Activated T-helper 17 cell treated with anti-CD3 and anti-CD28 coated beads, Interleukin-2, amount 50 U/mL, for 72 hours (primary cell): ENCODE data around the gene POMP. TPM values are rescaled to one million over a fixed set of nuclear protein-coding genes. Genes with fewer than 3 reads are reported as not detected.
"Not testable (repeated sequence)": the region's sequence is repeated elsewhere in the genome, so short reads cannot be mapped to it uniquely, and the experiment has no call there.

Source experiments
- ATAC-seq: fragments of 150-1000 bp; cut with Tn5 transposase; replicated peaks from 2 replicates; pipeline ENCODE4 v1.10.0; 2021; ENCODE audit warnings: mild to moderate bottlenecking, moderate library complexity
- H3K27ac Mint-ChIP-seq: one replicate; pipeline ENCODE4 v1.8.0; 2022; ENCODE audit warnings: mixed read lengths
- H3K27me3 Mint-ChIP-seq: one replicate; pipeline ENCODE4 v1.8.0; 2022; ENCODE audit warnings: mixed read lengths
- H3K36me3 Mint-ChIP-seq: one replicate; pipeline ENCODE4 v1.8.0; 2022; ENCODE audit warnings: low read depth, mild to moderate bottlenecking, mixed read lengths
- H3K4me1 Mint-ChIP-seq: one replicate; pipeline ENCODE4 v1.8.0; 2022; ENCODE audit warnings: mixed read lengths
- H3K4me3 Mint-ChIP-seq: one replicate; pipeline ENCODE4 v1.8.0; 2022; ENCODE audit warnings: mild to moderate bottlenecking, mixed read lengths
- H3K9me3 Mint-ChIP-seq: one replicate; pipeline ENCODE4 v1.8.0; 2022; ENCODE audit warnings: mixed read lengths
- total RNA-seq, 2 donors: library from RNA; stranded (reverse); gene quantifications; one replicate each; pipeline ENCODE4 v1.2.3, GENCODE V29; 2022

POMP gene
- total RNA-seq, 2 donors from 2014 or later: 71.3 to 101 TPM

DNA sequence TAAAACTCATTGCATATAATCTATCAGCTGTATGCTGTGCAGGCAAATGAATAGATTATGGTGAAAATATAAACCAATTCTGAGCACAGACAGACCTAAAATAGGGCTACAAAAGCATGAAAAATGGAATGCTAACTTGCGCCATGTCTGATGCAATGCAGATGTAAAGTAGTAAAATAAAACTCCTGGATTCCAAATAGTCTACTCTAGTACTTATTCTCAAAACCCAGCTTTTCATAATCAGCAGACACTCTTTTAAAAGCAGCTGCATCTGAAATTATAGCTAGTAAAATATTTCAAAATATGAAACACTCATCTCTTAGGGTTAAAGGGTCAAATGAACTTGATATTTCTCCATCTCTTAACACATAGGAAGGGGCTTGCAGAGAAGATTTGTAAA lies 4.7 kb upstream of the POMP start:
- H3K4me1 Mint-ChIP-seq: peaks cover 25% of the 10 kb centered on the region
- H3K4me3 Mint-ChIP-seq: no peak overlapping the region
- H3K27ac Mint-ChIP-seq: no peak overlapping the region
- H3K27me3 Mint-ChIP-seq: no peaks in the 10 kb centered on the region
- ATAC-seq: no peak
- H3K9me3 Mint-ChIP-seq: no peaks in the 10 kb centered on the region
- H3K36me3 Mint-ChIP-seq: peaks cover 33% of the 10 kb centered on the region

DNA sequence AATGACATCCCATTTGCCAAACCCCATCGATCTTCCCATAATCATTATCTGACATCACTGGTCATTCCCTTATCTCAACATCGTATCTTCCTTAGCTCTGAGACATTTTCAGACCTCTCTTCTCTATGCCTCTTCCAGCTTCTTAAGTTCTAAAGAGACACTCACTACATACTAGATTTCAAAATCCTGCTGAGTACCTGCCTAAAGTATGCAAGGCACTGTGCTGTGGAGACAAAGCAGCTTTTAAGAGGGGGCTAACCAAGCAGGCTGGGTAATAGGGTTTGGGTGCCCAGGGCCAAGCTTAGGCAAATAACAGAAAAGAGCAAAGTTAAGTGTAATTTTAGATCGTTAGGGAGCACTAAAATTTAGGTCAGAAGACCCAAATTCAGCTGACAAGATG lies 3.4 kb upstream of the POMP start:
- peaks cover 45% of the 10 kb centered on the region for H3K36me3 Mint-ChIP-seq
- no peaks in the 10 kb centered on the region for H3K27me3 Mint-ChIP-seq
- no peaks in the 10 kb centered on the region for H3K9me3 Mint-ChIP-seq
- H3K4me3 Mint-ChIP-seq: no peak overlapping the region
- H3K4me1 Mint-ChIP-seq: peaks cover 34% of the 10 kb centered on the region
- H3K27ac Mint-ChIP-seq: peak overlapping the region; percentile 2
- ATAC-seq: no peak

DNA sequence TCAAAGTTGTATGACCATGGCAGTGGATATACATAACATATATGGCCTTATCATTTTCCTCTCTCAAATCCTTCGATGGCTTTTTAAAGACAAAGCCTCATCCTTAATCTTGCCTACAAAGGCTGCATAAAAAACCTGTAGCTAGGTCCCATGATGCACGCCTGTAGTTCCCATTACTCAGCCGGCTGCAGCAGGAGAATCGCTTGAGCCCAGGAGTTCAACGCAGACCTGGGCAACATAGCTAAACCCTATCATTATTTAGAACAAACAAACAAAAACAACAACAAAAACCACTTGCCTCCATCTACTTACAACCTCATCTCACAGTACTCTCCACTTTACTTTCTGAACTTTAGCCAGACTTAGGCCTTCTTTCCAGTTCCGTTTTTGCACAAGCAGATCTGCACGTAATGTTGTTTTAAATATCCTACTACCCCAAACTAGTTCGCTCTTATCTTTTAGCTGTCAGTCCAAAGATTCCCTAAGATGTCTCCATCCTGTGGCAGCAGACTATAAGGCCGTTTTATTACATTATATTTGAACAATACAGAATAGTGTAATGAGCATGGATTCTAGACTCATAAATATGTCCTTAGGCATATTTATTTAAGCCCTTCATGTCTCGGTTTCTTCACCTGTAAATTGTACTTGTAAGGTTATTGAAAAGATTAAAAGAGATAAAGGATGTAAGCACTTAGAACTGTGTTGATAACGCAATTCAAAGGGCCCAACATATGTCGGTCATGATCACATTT lies 969 bp upstream of the POMP start:
- Mint-ChIP-seq H3K4me1 (peaks cover 48% of the 10 kb centered on the region), H3K27me3 (no peaks in the 10 kb centered on the region), H3K36me3 (peaks cover 61% of the 10 kb centered on the region), H3K4me3 (peak overlapping the region; percentile 83), H3K27ac (peak overlapping the region; percentile 98), H3K9me3 (no peaks in the 10 kb centered on the region)
- ATAC-seq: no peak

DNA sequence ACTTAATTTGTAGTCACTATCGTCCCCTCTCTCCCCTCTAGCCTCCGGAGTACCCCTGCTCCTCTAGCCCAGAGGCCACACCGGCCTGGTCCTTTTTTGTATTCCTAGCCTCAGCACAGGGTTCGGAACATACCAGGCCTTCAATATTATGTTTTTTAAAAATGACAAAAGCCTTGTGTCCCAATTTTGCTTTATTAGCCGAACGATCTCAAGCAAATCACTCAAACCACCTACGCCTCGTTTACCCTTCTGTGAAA lies 463 bp upstream of the POMP start:
- peaks cover 48% of the 10 kb centered on the region for H3K4me1 Mint-ChIP-seq
- no peaks in the 10 kb centered on the region for H3K27me3 Mint-ChIP-seq
- ATAC-seq: no peak
- peaks cover 62% of the 10 kb centered on the region for H3K36me3 Mint-ChIP-seq
- peak overlapping the region; percentile 98 for H3K27ac Mint-ChIP-seq
- H3K9me3 Mint-ChIP-seq: no peaks in the 10 kb centered on the region
- peak overlapping the region; percentile 83 for H3K4me3 Mint-ChIP-seq

DNA sequence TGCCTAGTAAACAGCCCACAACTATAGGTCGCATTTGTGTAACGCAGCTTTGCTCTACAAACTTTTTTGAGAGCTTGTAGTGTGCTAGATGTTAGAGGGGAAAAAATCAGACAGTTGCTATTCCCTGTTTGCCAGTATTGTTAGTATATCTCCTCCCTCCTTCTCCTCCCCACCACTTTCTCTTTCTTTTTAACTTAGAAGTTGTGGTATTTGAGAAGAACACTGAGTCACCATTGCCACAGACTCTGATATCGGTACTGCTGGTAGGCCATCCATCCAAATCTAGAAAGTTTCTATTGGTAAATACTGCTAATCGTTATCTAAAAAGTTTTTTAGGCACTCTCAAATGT lies 666 bp downstream of the POMP start:
- ATAC-seq: peak; percentile 77
- Mint-ChIP-seq H3K27me3 (no peaks in the 10 kb centered on the region), H3K9me3 (no peaks in the 10 kb centered on the region), H3K4me1 (peaks cover 48% of the 10 kb centered on the region), H3K4me3 (peak overlapping the region; percentile 83), H3K36me3 (peaks cover 73% of the 10 kb centered on the region), H3K27ac (peak overlapping the region; percentile 98)

DNA sequence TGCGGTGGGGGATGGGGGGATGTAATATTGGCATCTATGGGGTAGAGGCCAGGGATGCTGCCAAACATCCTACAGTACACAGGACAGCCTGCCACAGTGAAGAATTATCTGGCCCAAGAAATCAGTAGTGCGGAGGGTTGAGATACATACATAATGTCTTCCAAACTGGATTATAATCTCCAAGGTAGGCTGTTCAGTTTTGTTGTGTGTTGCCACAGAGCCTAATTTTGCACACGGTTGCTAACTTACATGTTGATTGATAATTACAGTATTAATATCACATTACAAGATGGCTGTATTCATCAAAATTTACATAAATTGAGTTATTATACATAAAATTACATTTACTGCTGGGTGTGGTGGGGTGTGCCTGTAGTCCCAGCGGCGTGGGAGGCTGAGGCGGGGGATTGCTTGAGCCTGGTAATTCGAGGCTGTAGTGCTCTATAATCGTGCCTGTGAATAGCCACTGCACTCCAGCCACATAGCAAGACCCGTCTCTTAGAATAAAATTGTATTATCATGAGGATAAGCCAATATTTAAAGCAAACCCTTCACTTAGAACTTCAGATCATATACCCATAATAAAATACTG lies 8.1 kb downstream of the POMP start:
- Mint-ChIP-seq H3K27me3 (no peaks in the 10 kb centered on the region), H3K9me3 (no peaks in the 10 kb centered on the region), H3K4me1 (peaks cover 30% of the 10 kb centered on the region), H3K36me3 (peaks cover 100% of the 10 kb centered on the region), H3K4me3 (no peak overlapping the region), H3K27ac (no peak overlapping the region)
- ATAC-seq: no peak

DNA sequence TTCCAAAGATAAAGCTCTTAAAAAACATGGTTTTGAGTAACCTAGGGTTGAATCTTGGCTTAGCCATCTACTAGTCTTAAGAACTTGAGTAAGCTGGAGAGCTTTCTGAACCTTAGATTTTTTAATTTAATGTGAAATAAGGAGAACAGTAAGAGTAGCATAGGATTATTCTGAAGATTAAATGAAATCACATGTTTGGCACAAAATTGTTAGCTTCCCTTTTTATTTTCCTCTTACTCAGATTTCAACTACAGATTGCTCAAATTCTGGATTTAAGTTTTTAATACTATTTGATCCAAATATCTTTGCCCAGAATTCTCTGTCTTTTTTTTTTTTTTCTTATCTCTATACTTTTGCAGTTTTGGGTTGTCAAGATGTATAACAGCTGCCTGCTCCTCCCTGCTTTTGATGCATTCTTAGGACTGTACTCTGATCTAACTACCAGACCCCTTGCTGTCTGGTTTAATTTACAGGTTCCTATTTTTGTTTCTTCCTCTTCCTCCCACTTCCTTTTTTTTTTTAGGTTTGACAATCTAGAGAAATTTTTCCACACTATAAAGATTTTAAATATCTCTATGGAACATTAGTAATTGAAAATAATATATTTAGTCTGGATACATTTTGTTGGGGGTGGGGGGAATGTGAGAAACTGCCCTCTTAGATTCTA lies 12.3 kb downstream of the POMP start:
- no peak for ATAC-seq
- Mint-ChIP-seq H3K27me3 (no peaks in the 10 kb centered on the region), H3K27ac (no peak overlapping the region), H3K4me3 (no peak overlapping the region), H3K4me1 (peaks cover 18% of the 10 kb centered on the region), H3K9me3 (no peaks in the 10 kb centered on the region), H3K36me3 (peaks cover 100% of the 10 kb centered on the region)

DNA sequence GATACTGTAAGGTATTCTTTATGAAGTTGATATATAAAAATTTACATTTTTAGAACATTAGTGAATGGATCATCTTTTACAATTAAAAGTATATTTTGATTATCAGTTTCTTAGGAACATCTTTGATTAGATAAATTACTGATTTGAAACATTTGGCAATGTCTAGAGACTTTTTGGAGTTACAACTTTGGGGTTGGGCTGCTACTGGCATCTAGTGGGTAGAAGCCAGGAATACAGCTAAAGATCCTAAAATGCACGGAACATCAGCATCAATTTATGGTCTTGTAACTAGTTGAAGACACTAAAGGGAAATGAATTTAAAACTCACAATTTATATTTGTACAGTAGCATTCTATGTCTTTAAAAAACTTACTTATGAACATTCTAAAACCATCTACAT lies 19.9 kb downstream of the POMP start:
- Mint-ChIP-seq H3K4me1 (peaks cover 4% of the 10 kb centered on the region), H3K27me3 (no peaks in the 10 kb centered on the region), H3K9me3 (no peaks in the 10 kb centered on the region), H3K4me3 (no peak overlapping the region), H3K27ac (no peak overlapping the region), H3K36me3 (peaks cover 62% of the 10 kb centered on the region)
- no peak for ATAC-seq

DNA sequence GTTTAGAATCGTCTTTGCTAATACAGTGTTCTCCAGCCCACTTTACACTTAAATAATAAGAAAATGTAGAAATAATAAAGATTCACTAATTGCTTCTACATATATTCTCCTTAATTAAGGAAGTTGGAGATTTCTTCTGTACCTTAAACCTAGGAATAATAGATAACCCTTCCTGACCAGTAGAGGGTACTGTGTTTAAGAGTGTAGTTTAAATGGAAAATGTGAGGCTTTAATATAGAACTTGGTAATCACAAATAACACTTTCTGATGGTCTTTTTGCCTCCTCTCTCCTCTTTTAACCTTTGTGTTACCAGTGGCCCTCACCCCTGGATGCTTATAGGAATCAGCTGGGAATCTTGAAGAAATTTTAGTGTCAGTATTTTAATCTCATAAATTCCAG lies 20.7 kb downstream of the POMP start:
- H3K9me3 Mint-ChIP-seq: no peaks in the 10 kb centered on the region
- no peak overlapping the region for H3K4me3 Mint-ChIP-seq
- H3K27me3 Mint-ChIP-seq: no peaks in the 10 kb centered on the region
- peaks cover 54% of the 10 kb centered on the region for H3K36me3 Mint-ChIP-seq
- ATAC-seq: no peak
- H3K4me1 Mint-ChIP-seq: no peaks in the 10 kb centered on the region
- H3K27ac Mint-ChIP-seq: no peak overlapping the region

DNA sequence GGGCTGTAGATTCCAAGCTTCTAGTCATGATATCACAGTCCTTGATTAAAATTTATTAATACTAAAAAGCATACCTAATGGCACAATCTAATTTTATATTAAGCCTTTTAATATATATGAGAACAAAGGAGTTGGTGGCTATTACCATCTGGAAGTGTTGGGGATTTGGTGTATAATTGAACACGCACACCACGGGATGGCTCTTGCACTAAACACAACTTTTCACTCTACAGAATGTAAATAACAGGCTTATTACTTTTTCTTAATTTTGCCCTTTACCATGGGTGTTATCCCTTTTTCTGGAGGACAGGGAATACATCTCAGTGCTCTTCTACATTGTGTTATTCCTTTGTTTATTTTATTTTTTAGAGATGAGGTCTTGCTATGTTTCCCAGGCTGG lies 21.6 kb downstream of the POMP start:
- no peak overlapping the region for H3K27ac Mint-ChIP-seq
- no peaks in the 10 kb centered on the region for H3K27me3 Mint-ChIP-seq
- no peak for ATAC-seq
- H3K9me3 Mint-ChIP-seq: no peaks in the 10 kb centered on the region
- H3K4me1 Mint-ChIP-seq: no peaks in the 10 kb centered on the region
- peaks cover 45% of the 10 kb centered on the region for H3K36me3 Mint-ChIP-seq
- H3K4me3 Mint-ChIP-seq: no peak overlapping the region

DNA sequence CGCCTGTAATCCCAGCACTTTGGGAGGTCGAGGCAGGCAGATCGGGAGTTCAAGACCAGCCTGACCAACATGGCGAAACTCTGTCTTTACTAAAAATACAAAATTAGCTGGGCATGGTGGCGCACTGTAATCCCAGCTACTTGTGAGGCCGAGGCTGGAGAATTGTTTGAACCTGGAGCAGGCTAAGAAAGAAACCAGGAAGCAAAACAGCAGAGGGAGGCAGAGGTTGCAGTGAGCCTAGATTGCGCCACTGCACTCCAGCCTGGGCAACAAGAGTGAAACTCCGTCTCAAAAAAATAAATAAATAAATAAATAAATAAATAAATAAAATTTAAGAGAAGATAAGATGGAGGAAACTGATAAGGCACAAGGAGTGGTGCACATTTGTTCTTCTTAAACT lies 24.2 kb downstream of the POMP start:
- H3K9me3 Mint-ChIP-seq, ATAC-seq, H3K27me3 Mint-ChIP-seq, H3K4me1 Mint-ChIP-seq, H3K27ac Mint-ChIP-seq, H3K4me3 Mint-ChIP-seq: not testable (repeated sequence)
- peaks cover 19% of the 10 kb centered on the region for H3K36me3 Mint-ChIP-seq

DNA sequence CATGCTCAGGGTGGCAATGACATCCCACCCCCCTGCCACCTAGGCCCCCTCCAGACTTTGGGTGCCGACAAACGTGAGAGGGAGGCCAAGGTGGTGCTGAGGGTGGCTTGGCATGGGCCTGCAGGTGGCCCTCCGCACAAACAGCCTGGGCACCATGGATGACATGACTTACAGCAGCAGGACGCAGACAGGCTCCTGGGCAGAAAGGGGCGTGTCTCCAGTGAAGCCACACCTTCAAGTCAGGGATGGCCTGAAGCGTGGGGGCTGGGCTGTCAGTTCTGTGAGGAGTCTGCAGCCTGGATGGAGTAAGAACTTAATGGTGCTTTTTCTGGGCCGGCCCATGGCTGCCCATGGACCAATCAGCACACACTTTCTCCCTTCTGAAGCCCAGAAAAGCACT lies 25.3 kb downstream of the POMP start:
- peaks cover 10% of the 10 kb centered on the region for H3K36me3 Mint-ChIP-seq
- no peaks in the 10 kb centered on the region for H3K27me3 Mint-ChIP-seq
- H3K9me3 Mint-ChIP-seq: peaks cover 4% of the 10 kb centered on the region
- H3K4me1 Mint-ChIP-seq: no peaks in the 10 kb centered on the region
- ATAC-seq: no peak
- no peak overlapping the region for H3K27ac Mint-ChIP-seq
- H3K4me3 Mint-ChIP-seq: no peak overlapping the region

DNA sequence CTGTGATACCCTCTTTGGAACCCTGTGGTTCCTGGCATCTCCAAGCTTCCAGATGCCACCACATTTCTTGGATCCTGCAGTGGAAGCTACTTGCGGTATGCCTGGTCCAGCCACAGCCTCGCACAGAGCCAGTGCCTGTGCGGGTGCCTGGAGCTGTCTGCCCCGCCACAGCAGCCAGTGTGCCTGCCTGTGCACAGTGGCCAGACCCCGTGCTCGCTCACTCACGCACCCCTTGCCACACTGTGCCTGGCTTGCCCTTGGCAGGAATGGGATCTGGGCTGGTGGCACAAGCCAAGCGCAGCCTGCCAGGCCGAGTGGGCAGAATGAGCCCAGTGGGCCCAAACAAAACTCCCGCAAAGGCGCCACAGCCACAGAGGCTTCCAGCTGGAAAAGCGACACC lies 26.2 kb downstream of the POMP start:
- H3K27ac Mint-ChIP-seq: no peak overlapping the region
- H3K9me3 Mint-ChIP-seq: peaks cover 4% of the 10 kb centered on the region
- H3K4me3 Mint-ChIP-seq: no peak overlapping the region
- no peak for ATAC-seq
- no peaks in the 10 kb centered on the region for H3K4me1 Mint-ChIP-seq
- no peaks in the 10 kb centered on the region for H3K27me3 Mint-ChIP-seq
- peaks cover 2% of the 10 kb centered on the region for H3K36me3 Mint-ChIP-seq

DNA sequence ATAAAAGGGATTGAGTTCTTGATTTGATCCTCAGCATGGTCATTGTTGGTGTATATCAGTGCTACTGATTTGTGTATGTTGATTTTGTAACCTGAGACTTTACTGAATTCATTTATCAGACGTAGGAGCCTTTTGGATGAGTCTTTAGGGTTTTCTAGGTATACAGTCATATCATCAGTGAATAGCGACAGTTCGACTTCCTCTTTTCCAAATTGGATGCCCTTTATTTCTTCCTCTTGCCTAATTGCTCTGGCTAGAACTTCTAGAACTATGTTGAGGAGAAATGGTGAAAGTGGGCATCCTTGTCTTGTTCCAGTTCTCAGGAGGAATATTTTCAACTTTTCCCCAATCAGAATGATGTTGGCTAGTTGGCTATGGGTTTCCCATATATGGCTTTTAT lies 27.0 kb downstream of the POMP start:
- Mint-ChIP-seq H3K27me3 (no peaks in the 10 kb centered on the region), H3K4me1 (no peaks in the 10 kb centered on the region), H3K9me3 (peaks cover 5% of the 10 kb centered on the region), H3K36me3 (no peaks in the 10 kb centered on the region), H3K4me3 (no peak overlapping the region), H3K27ac (no peak overlapping the region)
- ATAC-seq: no peak
